ENCODE data around the gene PSMA6.

GRCh38 chr14:35333264-35333730, 41.1 kb downstream of the PSMA6 start:
- TF ChIP-seq CTCF (conservative IDR thresholded peaks at IDR 0.05 in 1 of 2, IDR thresholded peaks at IDR 0.05 in 1 of 2; ENCODE audit: low read depth in 1 of 2, low read length in 2 of 2) (no peak), EZH2 (IDR thresholded peaks at IDR 0.05; ENCODE audit: low read length, missing control alignments) (no peak)
